Breast epithelium (tissue), 3 donors: Measurements from ENCODE around the gene NSF.
"Not testable (repeated sequence)": the region's sequence is repeated elsewhere in the genome, so short reads cannot be mapped to it uniquely, and the experiment has no call there.

ENCODE experiments used
- CTCF ChIP-seq, 3 donors: fragments of 450-650 bp; IDR thresholded peaks; one replicate each; pipeline ENCODE4 v1.5.1; 2016 to 2017; ENCODE audit warnings: antibody characterized with exemption in 3 of 3, mild to moderate bottlenecking in 3 of 3, moderate library complexity in 3 of 3
- POLR2A ChIP-seq: fragments of 450-650 bp; IDR thresholded peaks from one replicate; pipeline ENCODE4 v1.6.1; 2016; ENCODE audit warnings: antibody characterized with exemption, mild to moderate bottlenecking, moderate library complexity
- POLR2AphosphoS5 ChIP-seq, 3 donors: sonication (generic); formaldehyde crosslinking; IDR thresholded peaks; one replicate each; pipeline ENCODE4 v1.6.1; 2017; ENCODE audit warnings: antibody characterized with exemption in 3 of 3

- not testable (repeated sequence) for TF ChIP-seq CTCF (IDR thresholded peaks at IDR 0.05); POLR2AphosphoS5 (IDR thresholded peaks at IDR 0.05); POLR2A
Measured at GRCh38 chr17:46659702-46660101, 69.2 kb downstream of the NSF start.
